ENCODE measurements around the gene TBX18.

Gene TBX18

GRCh38 chr6:84763003-84763885 is 1.2 kb downstream of the TBX18 start:
- H3K9me3 ChIP-seq (ENCODE audit: low read depth, low read length): no peaks in the 10 kb centered on the region
- peak overlapping the region; percentile 86 for H3K4me3 ChIP-seq
- peak overlapping the region; percentile 82 for H3K9ac ChIP-seq (ENCODE audit: insufficient read length)
- no peak overlapping the region for H3K27ac ChIP-seq
- TF ChIP-seq POLR2AphosphoS5 (IDR thresholded peaks at IDR 0.05; ENCODE audit: borderline replicate concordance, low read depth, low read length) (peak; percentile 69), FOXP2 (optimal IDR thresholded peaks at IDR 0.05; ENCODE audit: control extremely low read depth, extremely low read length, insufficient read depth) (no peak), EZH2 (IDR thresholded peaks at IDR 0.05) (no peak)
- no peaks in the 10 kb centered on the region for H3K36me3 ChIP-seq (ENCODE audit: insufficient read depth, low read length)
- DNase-seq (ENCODE audit: low read depth, low spot score): peak; percentile 65

GRCh38 chr6:84762220-84763002 is 2.0 kb downstream of the TBX18 start:
- DNase-seq (ENCODE audit: low read depth, low spot score): no peak
- TF ChIP-seq EZH2 (IDR thresholded peaks at IDR 0.05) (no peak), FOXP2 (optimal IDR thresholded peaks at IDR 0.05; ENCODE audit: control extremely low read depth, extremely low read length, insufficient read depth) (no peak), POLR2AphosphoS5 (IDR thresholded peaks at IDR 0.05; ENCODE audit: borderline replicate concordance, low read depth, low read length) (no peak)
- H3K27ac ChIP-seq: no peak overlapping the region
- H3K36me3 ChIP-seq (ENCODE audit: insufficient read depth, low read length): no peaks in the 10 kb centered on the region
- no peaks in the 10 kb centered on the region for H3K9me3 ChIP-seq (ENCODE audit: low read depth, low read length)
- peak overlapping the region; percentile 86 for H3K4me3 ChIP-seq
- H3K9ac ChIP-seq (ENCODE audit: insufficient read length): peak overlapping the region; percentile 82

- DNase-seq (ENCODE audit: low read depth, low spot score): no peak
- no peak overlapping the region for H3K27ac ChIP-seq
- peaks cover 10% of the 10 kb centered on the region; the same call in 1 of the 2 replicates for H3K36me3 ChIP-seq (ENCODE audit: insufficient read depth, low read length)
- no peaks in the 10 kb centered on the region for H3K9me3 ChIP-seq (ENCODE audit: low read depth, low read length)
- H3K4me3 ChIP-seq: no peak overlapping the region
- H3K9ac ChIP-seq (ENCODE audit: insufficient read length): no peak overlapping the region
- TF ChIP-seq EZH2 (IDR thresholded peaks at IDR 0.05) (no peak), POLR2AphosphoS5 (IDR thresholded peaks at IDR 0.05; ENCODE audit: borderline replicate concordance, low read depth, low read length) (no peak), FOXP2 (optimal IDR thresholded peaks at IDR 0.05; ENCODE audit: control extremely low read depth, extremely low read length, insufficient read depth) (no peak)
Measured at GRCh38 chr6:84758486-84758885, 5.9 kb downstream of the TBX18 start.

DNA sequence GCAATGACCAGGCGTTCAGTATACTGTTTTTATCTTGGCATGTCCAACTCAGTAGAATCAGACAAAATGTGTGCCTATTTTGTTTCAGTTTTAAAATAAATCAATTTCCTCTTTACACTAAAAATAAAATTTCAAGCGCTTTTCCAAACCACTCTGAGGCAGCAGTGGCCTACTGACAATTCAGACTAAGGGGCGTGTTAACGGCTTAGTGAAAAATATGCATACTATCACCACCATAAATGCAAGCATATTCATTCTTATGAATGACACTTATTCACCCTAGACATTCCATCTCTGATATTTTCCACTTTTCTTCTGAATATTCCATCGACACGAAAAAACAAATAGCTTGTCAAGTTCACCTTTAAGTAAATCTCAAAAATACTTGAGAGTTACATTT is 7.5 kb downstream of the TBX18 start:
- Histone ChIP-seq H3K9ac (ENCODE audit: insufficient read length) (no peak overlapping the region), H3K9me3 (ENCODE audit: low read depth, low read length) (no peaks in the 10 kb centered on the region), H3K4me3 (no peak overlapping the region), H3K27ac (no peak overlapping the region), H3K36me3 (ENCODE audit: insufficient read depth, low read length) (peaks cover 10% of the 10 kb centered on the region; the same call in 1 of the 2 replicates)
- DNase-seq (ENCODE audit: low read depth, low spot score): no peak
- TF ChIP-seq POLR2AphosphoS5 (IDR thresholded peaks at IDR 0.05; ENCODE audit: borderline replicate concordance, low read depth, low read length) (no peak), FOXP2 (optimal IDR thresholded peaks at IDR 0.05; ENCODE audit: control extremely low read depth, extremely low read length, insufficient read depth) (no peak)

GRCh38 chr6:84756466-84756865 is 7.9 kb downstream of the TBX18 start:
- TF ChIP-seq POLR2AphosphoS5 (IDR thresholded peaks at IDR 0.05; ENCODE audit: borderline replicate concordance, low read depth, low read length) (no peak), EZH2 (IDR thresholded peaks at IDR 0.05) (no peak), FOXP2 (optimal IDR thresholded peaks at IDR 0.05; ENCODE audit: control extremely low read depth, extremely low read length, insufficient read depth) (no peak)
- H3K9me3 ChIP-seq (ENCODE audit: low read depth, low read length): no peaks in the 10 kb centered on the region
- H3K36me3 ChIP-seq (ENCODE audit: insufficient read depth, low read length): peaks cover 10% of the 10 kb centered on the region; the same call in 1 of the 2 replicates
- H3K27ac ChIP-seq: no peak overlapping the region
- no peak for DNase-seq (ENCODE audit: low read depth, low spot score)
- H3K4me3 ChIP-seq: no peak overlapping the region
- H3K9ac ChIP-seq (ENCODE audit: insufficient read length): no peak overlapping the region

DNA sequence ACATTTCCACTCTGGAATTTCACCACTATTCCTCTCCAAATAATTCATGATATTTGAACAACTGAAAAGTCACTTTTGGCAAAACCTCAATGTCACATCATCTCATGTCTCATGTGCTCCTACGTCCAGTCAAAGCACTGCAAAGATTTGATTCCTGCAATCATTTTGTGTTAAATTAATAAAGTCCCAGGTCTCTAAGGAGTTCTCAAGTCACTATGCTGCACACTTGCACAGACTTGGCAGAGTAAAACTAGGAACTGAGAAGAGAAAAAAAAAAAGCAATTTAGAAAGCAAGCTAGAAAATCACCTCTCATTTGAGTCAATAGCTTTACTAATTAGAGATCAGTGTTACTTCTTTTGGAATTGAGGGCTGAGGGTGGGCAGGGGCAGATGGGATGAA is 11.2 kb downstream of the TBX18 start:
- Histone ChIP-seq H3K9ac (ENCODE audit: insufficient read length) (no peak overlapping the region), H3K27ac (no peak overlapping the region), H3K9me3 (ENCODE audit: low read depth, low read length) (no peaks in the 10 kb centered on the region), H3K36me3 (ENCODE audit: insufficient read depth, low read length) (peaks cover 10% of the 10 kb centered on the region; the same call in 1 of the 2 replicates), H3K4me3 (no peak overlapping the region)
- TF ChIP-seq POLR2AphosphoS5 (IDR thresholded peaks at IDR 0.05; ENCODE audit: borderline replicate concordance, low read depth, low read length) (no peak), EZH2 (IDR thresholded peaks at IDR 0.05) (no peak), FOXP2 (optimal IDR thresholded peaks at IDR 0.05; ENCODE audit: control extremely low read depth, extremely low read length, insufficient read depth) (no peak)
- DNase-seq (ENCODE audit: low read depth, low spot score): no peak

DNA sequence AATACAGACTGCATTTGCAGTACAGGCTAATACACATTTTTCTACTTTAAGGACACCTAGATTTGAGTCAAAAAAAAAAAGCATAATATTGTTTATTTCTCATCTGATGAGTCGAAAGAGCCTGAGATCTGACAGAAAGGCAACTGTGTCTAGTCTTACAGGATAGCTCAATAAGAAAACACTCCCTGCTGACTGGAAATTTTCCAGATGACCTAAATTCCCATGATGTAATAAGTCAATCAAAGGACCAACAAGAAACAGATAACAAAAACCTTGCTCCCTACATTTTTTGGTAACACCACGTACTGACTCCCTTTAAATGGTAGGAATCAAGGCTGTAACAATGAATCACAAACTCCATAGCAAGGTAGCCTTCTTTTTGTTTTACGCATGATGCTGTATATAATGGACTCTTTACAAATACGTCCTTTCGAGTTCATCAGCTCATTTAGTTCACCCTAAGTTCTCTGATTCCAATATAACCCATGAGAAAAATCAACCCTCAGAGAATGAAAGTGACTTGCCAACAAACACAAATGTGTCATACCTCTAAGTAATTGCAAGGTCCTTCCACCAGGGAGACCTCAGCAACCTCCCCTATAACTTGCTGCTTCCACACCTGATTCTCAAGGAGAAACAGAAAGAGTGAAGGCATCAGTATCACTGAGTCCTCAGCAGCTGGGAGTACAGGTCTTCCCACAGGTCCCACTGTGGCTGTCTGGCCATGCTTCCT is 12.1 kb downstream of the TBX18 start:
- H3K4me3 ChIP-seq: no peak overlapping the region
- H3K36me3 ChIP-seq (ENCODE audit: insufficient read depth, low read length): peaks cover 10% of the 10 kb centered on the region; the same call in 1 of the 2 replicates
- TF ChIP-seq EZH2 (IDR thresholded peaks at IDR 0.05) (no peak), FOXP2 (optimal IDR thresholded peaks at IDR 0.05; ENCODE audit: control extremely low read depth, extremely low read length, insufficient read depth) (no peak), POLR2AphosphoS5 (IDR thresholded peaks at IDR 0.05; ENCODE audit: borderline replicate concordance, low read depth, low read length) (no peak)
- no peak overlapping the region for H3K9ac ChIP-seq (ENCODE audit: insufficient read length)
- no peaks in the 10 kb centered on the region for H3K9me3 ChIP-seq (ENCODE audit: low read depth, low read length)
- DNase-seq (ENCODE audit: low read depth, low spot score): no peak
- no peak overlapping the region for H3K27ac ChIP-seq
